Measurements from ENCODE around the gene NPTX1.

The NPTX1 gene

GRCh38 chr17:80424878-80425765 is 51.3 kb downstream of the NPTX1 start:
- DNase-seq: no peak

GRCh38 chr17:80424261-80424660 is 52.1 kb downstream of the NPTX1 start:
- no peak for DNase-seq

GRCh38 chr17:80423536-80424225 is 52.7 kb downstream of the NPTX1 start:
- DNase-seq: no peak

GRCh38 chr17:80422981-80423380 is 53.4 kb downstream of the NPTX1 start:
- no peak for DNase-seq

- DNase-seq: no peak
These were observed 54.1 kb downstream of the NPTX1 start for GRCh38 chr17:80422276-80422675.

GRCh38 chr17:80421381-80422090 is 54.9 kb downstream of the NPTX1 start:
- no peak for DNase-seq

GRCh38 chr17:80419255-80419654 is 57.2 kb downstream of the NPTX1 start:
- no peak for DNase-seq

- no peak for DNase-seq
These were observed 57.8 kb downstream of the NPTX1 start for GRCh38 chr17:80418589-80418988.
